Measurements from ENCODE around the gene MANSC1. TPM values are rescaled to one million over a fixed set of nuclear protein-coding genes. Genes with fewer than 3 reads are reported as not detected.
A peak's percentile ranks its signal among the peaks of the same experiment; 100 is the strongest.

MANSC1 gene
- polyA plus RNA-seq, 6 donors from 2014 or later, result 0.27 to 2.5 (median 1.4) TPM

- no peaks in the 10 kb centered on the region for H3K27me3 Mint-ChIP-seq
- ATAC-seq (ENCODE audit: low read depth in 2 of 2) (peak; percentile 88 to 90), DNase-seq (peak; percentile 64)
- no peaks in the 10 kb centered on the region for H3K9me3 Mint-ChIP-seq
- peaks cover 14 to 27% (median 16%) of the 10 kb centered on the region in 3 donors for H3K4me1 Mint-ChIP-seq
- H3K4me3 Mint-ChIP-seq, result peak overlapping the region in 1 of 8 donors; percentile 9
- H3K27ac Mint-ChIP-seq, result peak overlapping the region; percentile 81 to 97 (median 91)
- H3K36me3 Mint-ChIP-seq, result peaks cover 0 to 22% of the 10 kb centered on the region in 2 donors
These were observed 30.0 kb upstream of the MANSC1 start for GRCh38 chr12:12379831-12380730.

GRCh38 chr12:12378616-12379015, 28.6 kb upstream of the MANSC1 start:
- peaks cover 10 to 18% (median 16%) of the 10 kb centered on the region in 3 donors for H3K4me1 Mint-ChIP-seq
- ATAC-seq (ENCODE audit: low read depth in 2 of 2) (no peak), DNase-seq (no peak)
- H3K4me3 Mint-ChIP-seq, result no peak overlapping the region
- H3K36me3 Mint-ChIP-seq, result peaks cover 4 to 11% of the 10 kb centered on the region in 2 donors
- no peaks in the 10 kb centered on the region for H3K27me3 Mint-ChIP-seq
- peak overlapping the region in 5 of 6 donors; percentile 35 to 89 (median 72) for H3K27ac Mint-ChIP-seq
- no peaks in the 10 kb centered on the region for H3K9me3 Mint-ChIP-seq

- H3K27ac Mint-ChIP-seq, result peak overlapping the region in 5 of 6 donors; percentile 26 to 78 (median 62)
- no peak overlapping the region for H3K4me3 Mint-ChIP-seq
- H3K4me1 Mint-ChIP-seq, result peaks cover 10 to 18% (median 16%) of the 10 kb centered on the region in 3 donors
- no peaks in the 10 kb centered on the region for H3K27me3 Mint-ChIP-seq
- peak; percentile 64 for DNase-seq
- H3K36me3 Mint-ChIP-seq, result peaks cover 6 to 8% of the 10 kb centered on the region in 2 donors
- ATAC-seq (ENCODE audit: low read depth in 2 of 2), result peak; percentile 53 to 67
- H3K9me3 Mint-ChIP-seq, result no peaks in the 10 kb centered on the region
These were observed 26.8 kb upstream of the MANSC1 start for GRCh38 chr12:12376646-12377448.

GRCh38 chr12:12372946-12373722, 23.1 kb upstream of the MANSC1 start:
- no peaks in the 10 kb centered on the region for H3K27me3 Mint-ChIP-seq
- no peak for ATAC-seq (ENCODE audit: low read depth in 2 of 2)
- no peak overlapping the region for H3K4me3 Mint-ChIP-seq
- no peak for DNase-seq
- no peaks in the 10 kb centered on the region for H3K9me3 Mint-ChIP-seq
- peaks cover 0 to 4% (median 2%) of the 10 kb centered on the region in 3 donors for H3K4me1 Mint-ChIP-seq
- peaks cover 6 to 18% of the 10 kb centered on the region in 2 donors for H3K36me3 Mint-ChIP-seq
- peak overlapping the region in 4 of 6 donors; percentile 6 to 85 (median 38) for H3K27ac Mint-ChIP-seq

DNA sequence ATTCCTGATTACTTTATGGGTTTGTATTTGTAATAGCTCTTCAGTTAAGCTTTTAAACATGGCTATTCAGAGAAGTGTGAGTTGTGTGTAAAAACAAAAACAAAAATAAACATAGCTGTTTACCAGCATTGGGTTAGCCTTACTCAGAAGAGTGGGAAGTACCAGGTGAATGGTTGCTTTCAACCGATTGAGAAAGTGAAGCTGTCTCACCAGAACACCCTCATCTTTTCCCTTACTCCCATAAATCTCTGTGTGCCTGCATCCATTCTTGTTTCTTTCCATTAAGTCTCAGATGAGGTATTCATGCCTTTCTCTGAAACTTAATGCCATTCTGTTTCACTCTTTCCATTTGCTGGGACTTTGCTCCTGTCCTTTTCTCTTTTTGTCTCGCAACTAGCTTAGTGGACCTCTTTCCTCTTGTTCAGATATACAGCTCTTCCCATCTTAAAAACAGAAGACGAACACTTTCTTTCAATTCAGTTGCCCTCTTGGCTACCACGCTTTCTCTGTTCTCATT, 17.5 kb upstream of the MANSC1 start:
- Mint-ChIP-seq H3K4me3 (no peak overlapping the region), H3K4me1 (peaks cover 7 to 16% (median 8%) of the 10 kb centered on the region in 3 donors), H3K36me3 (peaks cover 0 to 17% of the 10 kb centered on the region in 2 donors)

GRCh38 chr12:12366701-12367481, 16.8 kb upstream of the MANSC1 start:
- H3K4me1 Mint-ChIP-seq, result peaks cover 7 to 16% (median 8%) of the 10 kb centered on the region in 3 donors
- H3K4me3 Mint-ChIP-seq, result no peak overlapping the region
- peak overlapping the region in 2 of 6 donors; percentile 44 to 52 for H3K27ac Mint-ChIP-seq
- ATAC-seq (ENCODE audit: low read depth in 2 of 2), result no peak
- no peaks in the 10 kb centered on the region for H3K9me3 Mint-ChIP-seq
- H3K27me3 Mint-ChIP-seq, result no peaks in the 10 kb centered on the region
- H3K36me3 Mint-ChIP-seq, result peaks cover 2 to 17% of the 10 kb centered on the region in 2 donors
- DNase-seq, result no peak

More for the DNA sequence above, 17.5 kb upstream of the MANSC1 start:
- ATAC-seq (ENCODE audit: low read depth in 2 of 2), result no peak
- Mint-ChIP-seq H3K9me3 (no peaks in the 10 kb centered on the region), H3K27ac (peak overlapping the region in 1 of 6 donors; percentile 44), H3K27me3 (no peaks in the 10 kb centered on the region)
- DNase-seq, result no peak

GRCh38 chr12:12365931-12366431, 15.9 kb upstream of the MANSC1 start:
- ATAC-seq (ENCODE audit: low read depth in 2 of 2), result no peak
- DNase-seq, result no peak
- Mint-ChIP-seq H3K36me3 (peaks cover 11 to 17% of the 10 kb centered on the region in 2 donors), H3K9me3 (no peaks in the 10 kb centered on the region), H3K27me3 (no peaks in the 10 kb centered on the region), H3K27ac (no peak overlapping the region), H3K4me1 (peaks cover 7 to 20% (median 8%) of the 10 kb centered on the region in 3 donors), H3K4me3 (no peak overlapping the region)

DNA sequence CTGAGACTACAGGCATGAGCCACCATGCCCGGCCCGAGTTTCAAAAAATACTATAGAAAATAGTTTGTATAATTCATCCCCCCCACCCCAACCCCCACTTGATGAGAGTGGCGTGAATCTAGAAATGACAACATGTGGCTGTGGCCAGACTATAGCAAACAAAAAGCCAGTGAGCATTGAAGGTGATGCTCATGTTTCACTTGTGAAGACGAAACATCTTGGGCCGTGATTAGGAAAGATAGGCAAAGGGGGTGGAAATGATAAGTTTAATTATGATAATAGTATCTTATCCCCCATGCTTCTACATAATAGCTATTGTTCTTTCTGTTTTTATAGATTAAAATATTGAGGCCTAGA, 15.4 kb upstream of the MANSC1 start:
- no peak overlapping the region for H3K27ac Mint-ChIP-seq
- no peak for DNase-seq
- ATAC-seq (ENCODE audit: low read depth in 2 of 2), result no peak
- H3K9me3 Mint-ChIP-seq, result no peaks in the 10 kb centered on the region
- H3K4me1 Mint-ChIP-seq, result peaks cover 7 to 20% (median 8%) of the 10 kb centered on the region in 3 donors
- H3K4me3 Mint-ChIP-seq, result no peak overlapping the region
- peaks cover 12 to 17% of the 10 kb centered on the region in 2 donors for H3K36me3 Mint-ChIP-seq
- no peaks in the 10 kb centered on the region for H3K27me3 Mint-ChIP-seq

GRCh38 chr12:12364787-12365445, 14.9 kb upstream of the MANSC1 start:
- H3K4me1 Mint-ChIP-seq, result peaks cover 7 to 20% (median 8%) of the 10 kb centered on the region in 3 donors
- peaks cover 12 to 17% of the 10 kb centered on the region in 2 donors for H3K36me3 Mint-ChIP-seq
- ATAC-seq (ENCODE audit: low read depth in 2 of 2) (no peak), DNase-seq (no peak)
- peak overlapping the region in 2 of 6 donors; percentile 14 to 57 for H3K27ac Mint-ChIP-seq
- H3K4me3 Mint-ChIP-seq, result no peak overlapping the region
- no peaks in the 10 kb centered on the region for H3K27me3 Mint-ChIP-seq
- H3K9me3 Mint-ChIP-seq, result no peaks in the 10 kb centered on the region

DNA sequence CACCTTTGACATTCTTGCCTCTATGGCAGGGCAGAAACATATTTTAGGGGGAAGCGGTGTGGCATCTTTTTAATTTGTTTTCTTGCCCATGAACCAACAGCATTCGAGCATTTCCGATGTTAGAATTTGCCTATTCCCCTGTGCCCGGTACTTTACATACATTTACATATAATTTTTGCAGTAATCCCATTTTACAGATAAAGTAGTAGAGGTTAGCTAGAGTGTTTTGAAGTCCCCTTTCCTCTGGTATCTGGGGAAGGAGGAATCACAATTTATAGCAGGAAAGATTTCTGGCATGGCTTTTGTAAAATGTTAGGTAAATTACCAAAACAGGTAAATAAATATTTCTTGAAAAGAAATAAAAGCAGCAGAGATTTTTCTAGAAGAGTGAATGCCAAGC, 8.5 kb upstream of the MANSC1 start:
- Mint-ChIP-seq H3K4me3 (peak overlapping the region; percentile 92 to 97 (median 94)), H3K4me1 (peaks cover 23 to 37% (median 27%) of the 10 kb centered on the region in 3 donors), H3K27me3 (no peaks in the 10 kb centered on the region), H3K36me3 (peaks cover 0 to 12% of the 10 kb centered on the region in 2 donors), H3K27ac (peak overlapping the region; percentile 99 to 100 (median 99)), H3K9me3 (no peaks in the 10 kb centered on the region)
- no peak for ATAC-seq (ENCODE audit: low read depth in 2 of 2)
- DNase-seq, result no peak

- Mint-ChIP-seq H3K9me3 (no peaks in the 10 kb centered on the region), H3K27me3 (no peaks in the 10 kb centered on the region), H3K4me3 (peak overlapping the region; percentile 92 to 97 (median 94)), H3K36me3 (peaks cover 0 to 12% of the 10 kb centered on the region in 2 donors), H3K4me1 (peaks cover 23 to 37% (median 27%) of the 10 kb centered on the region in 3 donors), H3K27ac (peak overlapping the region; percentile 99 to 100 (median 99))
- ATAC-seq (ENCODE audit: low read depth in 2 of 2), result no peak
- no peak for DNase-seq
These were observed 7.8 kb upstream of the MANSC1 start for GRCh38 chr12:12357719-12358461.
